ENCODE measurements around the gene SMG9. TPM values are rescaled to one million over a fixed set of nuclear protein-coding genes. Genes with fewer than 3 reads are reported as not detected.

Gene SMG9
- total and polyA plus RNA-seq, 4 donors: 23.5 to 55.9 (median 29.6) TPM

GRCh38 chr19:43773725-43774102 is 19.0 kb upstream of the SMG9 start:
- Histone ChIP-seq H3K4me1 (ENCODE audit: control insufficient read depth in 5 of 5, insufficient read depth in 5 of 5, low read length in 5 of 5) (peaks cover 0 to 18% (median 10%) of the 10 kb centered on the region in 5 donors), H3K4me3 (no peak overlapping the region), H3K36me3 (ENCODE audit: control insufficient read depth in 4 of 4, insufficient read depth in 4 of 4, low read length in 4 of 4) (no peaks in the 10 kb centered on the region), H3K9ac (ENCODE audit: insufficient read depth in 1 of 2, low read length in 2 of 2) (no peak overlapping the region), H3K9me3 (ENCODE audit: control insufficient read depth in 4 of 4, insufficient read depth in 3 of 4, low read length in 3 of 4) (no peaks in the 10 kb centered on the region), H3K27me3 (ENCODE audit: control insufficient read depth in 3 of 3, insufficient read depth in 3 of 3, low read length in 2 of 3) (peaks cover 0 to 4% (median 0%) of the 10 kb centered on the region in 3 donors), H3K27ac (ENCODE audit: low read depth in 1 of 2, low read length in 1 of 2) (no peak overlapping the region)
- ATAC-seq (ENCODE audit: insufficient read depth, low FRiP score) (no peak), DNase-seq (no peak)
- TF ChIP-seq CTCF (IDR thresholded peaks at IDR 0.05; ENCODE audit: control extremely low read depth, extremely low read depth): no peak
- 77 to 84% methylated on average over 5 of the region's 5 CpGs for WGBS, 2 donors

- Histone ChIP-seq H3K9me3 (ENCODE audit: control insufficient read depth in 4 of 4, insufficient read depth in 3 of 4, low read length in 3 of 4) (no peaks in the 10 kb centered on the region), H3K27me3 (ENCODE audit: control insufficient read depth in 3 of 3, insufficient read depth in 3 of 3, low read length in 2 of 3) (no peaks in the 10 kb centered on the region), H3K36me3 (ENCODE audit: control insufficient read depth in 4 of 4, insufficient read depth in 4 of 4, low read length in 4 of 4) (no peaks in the 10 kb centered on the region), H3K27ac (ENCODE audit: low read depth in 1 of 2, low read length in 1 of 2) (no peak overlapping the region), H3K4me1 (ENCODE audit: control insufficient read depth in 5 of 5, insufficient read depth in 5 of 5, low read length in 5 of 5) (peaks cover 0 to 7% (median 0%) of the 10 kb centered on the region in 5 donors), H3K9ac (ENCODE audit: insufficient read depth in 1 of 2, low read length in 2 of 2) (no peak overlapping the region), H3K4me3 (no peak overlapping the region)
- TF ChIP-seq CTCF (IDR thresholded peaks at IDR 0.05; ENCODE audit: control extremely low read depth, extremely low read depth): no peak
- ATAC-seq (ENCODE audit: insufficient read depth, low FRiP score) (no peak), DNase-seq (no peak)
- 90 to 91% methylated on average over 14 of the region's 14 CpGs for WGBS, 2 donors
Measured at GRCh38 chr19:43769256-43769655, 14.5 kb upstream of the SMG9 start.

GRCh38 chr19:43768273-43769050 is 13.7 kb upstream of the SMG9 start:
- Histone ChIP-seq H3K36me3 (ENCODE audit: control insufficient read depth in 4 of 4, insufficient read depth in 4 of 4, low read length in 4 of 4) (no peaks in the 10 kb centered on the region), H3K27ac (ENCODE audit: low read depth in 1 of 2, low read length in 1 of 2) (no peak overlapping the region), H3K27me3 (ENCODE audit: control insufficient read depth in 3 of 3, insufficient read depth in 3 of 3, low read length in 2 of 3) (no peaks in the 10 kb centered on the region), H3K4me1 (ENCODE audit: control insufficient read depth in 5 of 5, insufficient read depth in 5 of 5, low read length in 5 of 5) (peaks cover 0 to 4% (median 0%) of the 10 kb centered on the region in 5 donors), H3K4me3 (no peak overlapping the region), H3K9ac (ENCODE audit: insufficient read depth in 1 of 2, low read length in 2 of 2) (no peak overlapping the region), H3K9me3 (ENCODE audit: control insufficient read depth in 4 of 4, insufficient read depth in 3 of 4, low read length in 3 of 4) (no peaks in the 10 kb centered on the region)
- ATAC-seq (ENCODE audit: insufficient read depth, low FRiP score) (no peak), DNase-seq (no peak)
- no peak for TF ChIP-seq CTCF (IDR thresholded peaks at IDR 0.05; ENCODE audit: control extremely low read depth, extremely low read depth)
- 39 to 65% methylated on average over 15 of the region's 15 CpGs for WGBS, 2 donors
